GM21737 (cell line): ENCODE data around the gene CXCL17.
"Not testable (repeated sequence)": the region's sequence is repeated elsewhere in the genome, so short reads cannot be mapped to it uniquely, and the experiment has no call there.

ENCODE experiments used
- ATAC-seq: cut with Tn5 transposase; IDR thresholded peaks from one replicate; pipeline ENCODE4 v1.9.1; 2021; ENCODE audit warnings: mild to moderate bottlenecking, moderate library complexity; ENCODE audit not compliant: unreplicated experiment

The CXCL17 gene, protein sequence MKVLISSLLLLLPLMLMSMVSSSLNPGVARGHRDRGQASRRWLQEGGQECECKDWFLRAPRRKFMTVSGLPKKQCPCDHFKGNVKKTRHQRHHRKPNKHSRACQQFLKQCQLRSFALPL

DNA sequence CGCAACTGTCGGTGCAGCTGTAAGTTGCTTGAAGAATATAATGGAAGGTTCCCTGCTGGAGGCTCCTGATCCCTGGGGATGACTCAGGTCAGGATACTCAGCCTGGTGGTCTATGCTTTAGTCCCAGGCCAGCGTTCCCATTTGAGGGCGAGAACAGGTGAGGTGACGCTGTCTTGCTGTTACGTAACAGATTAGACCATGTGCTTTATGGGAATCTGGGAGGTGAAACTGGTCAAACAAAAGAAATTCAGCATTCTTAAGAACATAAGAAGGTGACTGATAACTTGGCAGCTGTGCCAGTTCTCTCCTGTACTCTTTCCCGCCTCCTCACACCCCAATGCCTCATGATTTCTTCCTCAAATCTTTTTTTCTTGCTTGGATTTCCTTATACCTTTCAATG, at the start of gene CXCL17:
TSS of gene CXCL17 (minus strand) at position 114 of the 400 bp plus-strand sequence. CDS start 114 bp downstream, outside the sequence.
- no peak for ATAC-seq

DNA sequence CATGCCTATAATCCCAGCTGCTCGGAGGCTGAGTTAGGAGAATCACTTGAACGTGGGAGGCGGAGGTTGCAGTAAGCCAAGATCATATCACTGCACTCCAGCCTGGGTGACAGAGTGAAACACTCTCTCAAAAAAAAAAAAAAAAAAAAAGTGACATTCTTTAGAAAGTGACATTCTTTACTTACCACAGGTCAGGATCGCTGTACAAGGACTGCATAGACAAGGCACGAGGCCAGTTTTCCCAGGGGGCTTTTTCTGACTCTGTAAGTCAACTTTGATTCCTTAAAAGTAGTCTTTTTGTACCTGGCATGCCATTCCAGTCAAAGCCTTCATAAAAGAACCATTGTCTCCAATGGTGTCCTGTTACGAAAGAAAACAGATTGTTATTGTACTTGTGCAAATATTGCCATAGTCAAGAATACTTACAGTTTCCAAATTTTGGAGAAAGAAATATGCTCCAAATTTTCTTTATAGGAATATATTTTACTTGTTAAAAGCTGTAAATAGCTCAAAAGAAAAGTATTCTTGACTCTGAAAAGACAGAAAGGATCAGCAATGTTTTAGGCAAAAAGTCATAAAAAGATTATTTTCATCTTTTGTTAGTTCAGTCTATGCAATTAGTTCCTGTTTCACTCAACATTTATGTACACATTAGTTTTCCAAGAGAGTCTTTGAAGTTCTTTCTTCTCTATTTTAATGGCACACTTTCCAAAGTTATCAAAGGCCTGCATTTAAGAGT, 46.2 kb upstream of the CXCL17 start:
- ATAC-seq, result no peak

- no peak for ATAC-seq
Measured at GRCh38 chr19:42487798-42488178, 45.0 kb upstream of the CXCL17 start.

DNA sequence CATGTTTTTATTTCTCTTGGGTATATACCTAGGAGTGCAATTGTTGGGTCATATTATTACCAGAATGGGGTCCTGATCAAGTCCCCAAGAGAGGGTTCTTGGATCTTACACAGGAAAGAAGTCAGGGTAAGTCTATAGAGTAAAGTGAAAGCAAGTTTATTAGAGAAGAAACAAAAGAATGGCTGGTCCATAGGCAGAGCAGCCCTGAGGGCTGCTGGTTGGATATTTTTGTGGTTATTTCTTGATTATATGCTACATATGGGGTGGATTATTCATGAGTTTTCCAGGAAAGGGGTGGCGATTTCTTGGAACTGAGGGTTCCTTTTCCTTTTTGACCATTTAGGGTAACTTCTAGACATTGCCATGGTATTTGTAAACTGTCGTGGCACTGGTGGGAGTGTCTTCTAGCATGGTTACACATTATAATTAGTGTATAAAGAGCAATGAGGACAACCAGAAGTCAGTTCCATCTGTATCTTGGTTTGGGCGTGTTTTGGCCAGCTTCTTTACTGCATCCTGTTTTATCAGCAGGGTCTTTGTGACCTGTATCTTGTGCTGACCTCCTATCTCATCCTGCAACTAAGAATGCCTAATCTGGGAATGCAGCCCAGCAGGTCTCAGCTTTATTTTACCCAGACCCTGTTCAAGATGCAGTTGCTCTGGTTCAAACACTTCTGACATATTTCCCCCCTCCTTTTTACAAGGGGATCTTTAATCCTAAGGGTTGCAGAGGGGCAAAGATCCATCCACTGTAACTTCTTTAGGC, 44.5 kb upstream of the CXCL17 start:
- ATAC-seq, result no peak

DNA sequence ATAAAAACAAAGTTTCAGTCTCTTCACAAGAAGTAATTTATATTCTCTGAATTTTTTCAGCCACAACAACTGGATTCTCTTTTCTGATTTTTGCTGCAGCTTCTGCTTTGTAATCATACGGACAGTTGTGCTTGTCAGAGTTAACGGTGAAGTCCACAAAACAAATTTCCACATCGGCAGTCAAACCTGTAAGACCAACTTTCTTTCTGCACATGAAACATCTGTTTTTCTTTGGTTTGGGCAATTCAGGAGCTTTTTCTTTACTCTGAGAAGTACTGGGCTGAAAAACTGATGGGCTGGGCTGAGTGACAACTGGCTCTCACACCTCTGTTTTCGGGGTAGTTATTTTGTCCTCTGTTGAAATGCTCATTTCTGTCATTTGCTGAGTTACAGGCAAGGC, 42.3 kb upstream of the CXCL17 start:
- not testable (repeated sequence) for ATAC-seq

GRCh38 chr19:42480335-42481095, 37.8 kb upstream of the CXCL17 start:
- ATAC-seq, result no peak

- ATAC-seq, result no peak
Measured at GRCh38 chr19:42479736-42480135, 37.0 kb upstream of the CXCL17 start.

- ATAC-seq, result no peak
Measured at GRCh38 chr19:42478765-42479311, 36.1 kb upstream of the CXCL17 start.

DNA sequence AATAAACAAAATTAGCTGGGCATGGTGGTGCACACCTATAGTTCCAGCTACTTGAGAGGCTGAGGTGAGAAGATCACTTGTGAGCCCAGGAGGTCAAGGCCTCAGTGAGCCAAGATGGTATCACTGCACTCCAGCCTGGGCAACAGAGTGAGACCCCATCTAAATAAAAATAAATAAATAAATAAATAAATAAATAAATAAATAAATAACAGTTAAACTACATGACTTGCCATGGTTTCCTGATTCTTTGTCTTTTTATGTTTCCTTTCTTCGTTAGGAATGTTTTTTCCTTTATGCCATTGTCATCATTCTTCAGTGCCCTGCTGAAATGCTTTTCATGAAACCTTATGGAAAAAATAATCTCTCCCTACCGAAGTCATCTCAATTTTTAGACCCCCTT, 35.2 kb upstream of the CXCL17 start:
- no peak for ATAC-seq

DNA sequence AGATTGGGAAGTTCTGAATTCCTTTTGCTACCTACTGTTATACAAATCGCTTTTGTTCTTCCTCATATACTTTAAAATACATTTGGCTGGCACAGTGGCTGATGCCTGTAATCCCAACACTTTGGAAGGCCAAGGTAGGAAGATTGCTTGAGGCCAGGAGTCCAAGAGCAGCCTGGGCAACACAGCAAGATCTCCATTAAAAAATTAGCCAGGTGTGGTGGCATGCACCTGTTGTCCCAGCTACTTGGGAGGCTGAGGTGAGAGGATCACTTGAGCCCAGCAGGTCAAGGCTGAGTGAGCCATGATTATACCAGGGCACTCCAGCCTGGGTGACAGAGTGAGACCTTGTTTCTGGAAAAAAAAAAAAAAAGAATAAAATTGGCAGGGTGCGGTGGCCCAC, 34.4 kb upstream of the CXCL17 start:
- no peak for ATAC-seq

GRCh38 chr19:42475366-42475765, 32.6 kb upstream of the CXCL17 start:
- ATAC-seq, result no peak

DNA sequence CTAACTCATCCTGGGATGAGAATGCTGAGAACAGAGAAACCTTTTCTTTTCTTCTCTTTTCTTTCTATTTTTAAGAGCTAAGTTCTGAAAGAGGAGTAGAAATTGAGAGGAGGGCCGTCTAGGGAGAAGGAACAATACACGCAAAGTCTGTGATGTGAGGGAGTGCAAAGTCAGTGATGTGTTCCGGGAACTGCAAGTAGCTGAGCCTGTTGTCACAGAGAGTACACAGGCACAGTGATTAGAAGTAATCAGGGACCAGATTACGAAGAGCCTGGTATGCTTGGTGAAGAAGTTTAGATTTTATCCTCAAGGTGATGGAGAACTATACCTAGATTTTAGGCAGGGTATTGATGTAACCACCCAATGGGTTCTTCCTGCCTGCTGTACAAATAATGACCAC, 32.0 kb upstream of the CXCL17 start:
- ATAC-seq, result no peak

- ATAC-seq, result no peak
Measured at GRCh38 chr19:42473686-42474085, 30.9 kb upstream of the CXCL17 start.

DNA sequence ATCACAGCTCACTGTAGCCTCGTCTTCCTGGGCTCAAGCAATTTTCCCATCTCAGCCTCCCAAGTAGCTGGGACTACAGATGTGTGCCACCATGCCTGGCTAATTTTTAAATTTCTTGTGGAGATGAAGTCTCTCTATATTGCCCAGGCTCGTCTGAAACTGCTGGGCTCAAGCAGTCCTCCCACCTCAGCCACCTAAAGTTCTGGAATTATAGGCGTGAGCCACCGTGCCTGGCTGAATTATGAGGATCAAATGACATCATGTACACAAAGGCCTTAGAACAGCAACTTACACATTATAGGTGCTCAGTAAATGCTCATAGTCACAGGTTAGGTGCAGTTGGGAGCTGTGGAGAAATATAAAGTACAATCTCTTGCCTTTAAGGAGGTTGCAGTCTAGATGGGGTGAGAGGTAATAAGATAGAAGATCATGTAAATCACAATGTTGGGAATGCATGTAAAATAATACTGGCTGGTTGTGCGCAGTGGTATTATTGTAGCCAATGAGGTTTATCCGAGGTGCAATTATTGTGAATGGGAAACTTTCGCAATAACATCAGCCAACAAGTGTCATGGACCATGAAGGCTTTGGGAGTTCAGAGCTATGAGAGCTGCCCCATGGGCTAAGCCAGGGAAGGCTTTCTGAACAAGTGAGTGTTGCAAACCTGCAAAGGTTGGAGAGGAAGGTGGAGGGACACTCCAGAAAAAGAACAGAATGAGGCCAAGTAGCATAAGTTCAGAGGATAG, 29.8 kb upstream of the CXCL17 start:
- ATAC-seq, result no peak

DNA sequence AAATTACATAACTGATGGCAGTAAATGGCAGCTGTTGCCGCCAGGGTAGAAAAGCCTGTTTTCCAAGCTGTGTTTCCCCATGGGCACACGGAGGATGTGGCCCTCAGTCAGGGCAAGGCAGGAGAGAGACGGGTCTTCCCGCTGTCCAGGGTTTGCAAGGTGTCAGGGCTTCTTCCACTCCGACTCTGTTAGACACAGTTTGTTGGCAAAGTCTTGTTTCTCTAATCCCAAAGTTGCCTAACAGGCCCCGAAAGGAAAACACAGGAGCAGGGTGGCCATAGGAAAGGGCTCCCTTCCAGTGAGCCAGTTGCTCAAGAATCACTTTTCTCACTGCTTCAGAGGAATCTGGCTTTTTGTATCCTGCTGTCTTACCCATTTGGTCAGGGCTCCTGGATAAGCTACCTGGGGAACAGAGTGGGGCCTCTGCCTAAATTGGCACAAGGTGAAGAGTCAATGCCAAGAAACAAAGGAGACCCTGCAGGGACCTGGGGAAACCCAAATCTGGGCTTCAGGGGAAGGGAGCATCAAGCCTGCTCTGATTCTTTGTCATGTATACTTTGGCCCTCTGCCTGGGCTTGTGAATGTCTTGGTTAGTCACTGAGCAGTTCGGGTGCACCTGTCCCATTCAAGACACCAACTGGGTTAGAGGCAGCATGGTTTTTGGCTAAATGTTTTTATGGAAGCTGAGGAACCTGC, 29.0 kb upstream of the CXCL17 start:
- ATAC-seq, result no peak

GRCh38 chr19:42469311-42470235, 26.8 kb upstream of the CXCL17 start:
- no peak for ATAC-seq

GRCh38 chr19:42468273-42468796, 25.6 kb upstream of the CXCL17 start:
- ATAC-seq, result no peak

GRCh38 chr19:42467183-42467760, 24.5 kb upstream of the CXCL17 start:
- ATAC-seq, result no peak
